ENCODE data around the gene CASS4.

- no peak for TF ChIP-seq POLR2A (IDR thresholded peaks at IDR 0.05)
- TF ChIP-seq, protein P1, sequence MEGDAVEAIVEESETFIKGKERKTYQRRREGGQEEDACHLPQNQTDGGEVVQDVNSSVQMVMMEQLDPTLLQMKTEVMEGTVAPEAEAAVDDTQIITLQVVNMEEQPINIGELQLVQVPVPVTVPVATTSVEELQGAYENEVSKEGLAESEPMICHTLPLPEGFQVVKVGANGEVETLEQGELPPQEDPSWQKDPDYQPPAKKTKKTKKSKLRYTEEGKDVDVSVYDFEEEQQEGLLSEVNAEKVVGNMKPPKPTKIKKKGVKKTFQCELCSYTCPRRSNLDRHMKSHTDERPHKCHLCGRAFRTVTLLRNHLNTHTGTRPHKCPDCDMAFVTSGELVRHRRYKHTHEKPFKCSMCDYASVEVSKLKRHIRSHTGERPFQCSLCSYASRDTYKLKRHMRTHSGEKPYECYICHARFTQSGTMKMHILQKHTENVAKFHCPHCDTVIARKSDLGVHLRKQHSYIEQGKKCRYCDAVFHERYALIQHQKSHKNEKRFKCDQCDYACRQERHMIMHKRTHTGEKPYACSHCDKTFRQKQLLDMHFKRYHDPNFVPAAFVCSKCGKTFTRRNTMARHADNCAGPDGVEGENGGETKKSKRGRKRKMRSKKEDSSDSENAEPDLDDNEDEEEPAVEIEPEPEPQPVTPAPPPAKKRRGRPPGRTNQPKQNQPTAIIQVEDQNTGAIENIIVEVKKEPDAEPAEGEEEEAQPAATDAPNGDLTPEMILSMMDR (IDR thresholded peaks at IDR 0.05): no peak
Measured at GRCh38 chr20:56449459-56449858, 37.4 kb downstream of the CASS4 start.
